GM23338 (cell line): ENCODE results near the gene CLSTN2. TPM values are rescaled to one million over a fixed set of nuclear protein-coding genes. Genes with fewer than 3 reads are reported as not detected.

Source experiments
- ATAC-seq: fragments of 200-7000 bp; cut with Tn5 transposase; 3 replicates; pipeline ENCODE4 v1.9.1; 2020
- DNase-seq: peaks from one replicate; pipeline ENCODE4 v3.0.0-alpha.2; 2015; ENCODE audit warnings: low spot score
- H2AFZ ChIP-seq: fragments of 200-600 bp; sonication (generic); 2 replicates; pipeline ENCODE4 v1.8.0; 2016; ENCODE audit warnings: antibody characterized with exemption, mild to moderate bottlenecking, moderate library complexity
- H3F3A ChIP-seq: fragments of 200-600 bp; sonication (generic); replicated peaks from 2 replicates; pipeline ENCODE4 v1.8.0; 2017; ENCODE audit warnings: antibody characterized with exemption, mixed run types, low read depth
- H3K27ac ChIP-seq: fragments of 200-600 bp; sonication (generic); 2 replicates; pipeline ENCODE4 v1.6.1; 2016; ENCODE audit warnings: low read depth
- H3K27me3 ChIP-seq: fragments of 200-600 bp; sonication (generic); 2 replicates; pipeline ENCODE4 v1.8.0; 2016; ENCODE audit warnings: mild to moderate bottlenecking, mixed run types, moderate library complexity; ENCODE audit not compliant: insufficient read depth
- H3K36me3 ChIP-seq: fragments of 200-600 bp; sonication (generic); 2 replicates; pipeline ENCODE4 v1.8.0; 2016; ENCODE audit warnings: mild to moderate bottlenecking; ENCODE audit not compliant: insufficient read depth
- H3K4me1 ChIP-seq: fragments of 200-600 bp; sonication (generic); 2 replicates; pipeline ENCODE4 v1.8.0; 2016; ENCODE audit warnings: mild to moderate bottlenecking, moderate library complexity; ENCODE audit not compliant: insufficient read depth
- H3K4me2 ChIP-seq: fragments of 200-600 bp; sonication (generic); 2 replicates; pipeline ENCODE4 v1.7.1; 2017; ENCODE audit warnings: mixed run types
- H3K4me3 ChIP-seq: fragments of 200-600 bp; sonication (generic); 2 replicates; pipeline ENCODE4 v1.6.1; 2016; ENCODE audit warnings: mixed run types
- H3K79me2 ChIP-seq: fragments of 200-600 bp; sonication (generic); replicated peaks from 2 replicates; pipeline ENCODE4 v1.8.0; 2017; ENCODE audit warnings: mild to moderate bottlenecking; ENCODE audit not compliant: insufficient read depth
- H3K9me2 ChIP-seq: fragments of 200-600 bp; sonication (generic); 2 replicates; pipeline ENCODE4 v1.8.0; 2017; ENCODE audit not compliant: insufficient read depth
- H4K20me1 ChIP-seq: fragments of 200-600 bp; sonication (generic); replicated peaks from 2 replicates; pipeline ENCODE4 v1.8.0; 2017; ENCODE audit warnings: mild to moderate bottlenecking; ENCODE audit not compliant: insufficient read depth
- H3K27ac Mint-ChIP-seq: 2 replicates; pipeline ENCODE4 v1.8.0; 2020; ENCODE audit warnings: inconsistent platforms, mild to moderate bottlenecking, moderate library complexity, mixed read lengths
- H3K27me3 Mint-ChIP-seq: 3 replicates; pipeline ENCODE4 v1.8.0; 2022; ENCODE audit warnings: low read depth, mild to moderate bottlenecking, moderate library complexity, mixed read lengths, inconsistent platforms; ENCODE audit not compliant: insufficient read depth, poor library complexity
- H3K36me3 Mint-ChIP-seq: 3 replicates; pipeline ENCODE4 v1.8.0; 2021; ENCODE audit warnings: low read depth, mild to moderate bottlenecking, inconsistent platforms, moderate library complexity, mixed read lengths
- H3K4me1 Mint-ChIP-seq: 3 replicates; pipeline ENCODE4 v1.8.0; 2020; ENCODE audit warnings: mild to moderate bottlenecking, inconsistent platforms, mixed read lengths
- H3K4me3 Mint-ChIP-seq: 3 replicates; pipeline ENCODE4 v1.8.0; 2021; ENCODE audit warnings: moderate library complexity, mild to moderate bottlenecking, inconsistent platforms, mixed read lengths
- H3K9me3 Mint-ChIP-seq: 3 replicates; pipeline ENCODE4 v1.8.0; 2020; ENCODE audit warnings: moderate library complexity, mild to moderate bottlenecking, inconsistent platforms, mixed read lengths
- CTCF ChIP-seq, 2 experiments: fragments of 200-600 bp in 1 of 2; sonication (generic) in 1 of 2; conservative IDR thresholded peaks; 2 replicates each; pipeline versions ENCODE4 v1.5.1 to v1.6.1; 2016 to 2017; ENCODE audit warnings: antibody characterized with exemption in 2 of 2, low read depth in 2 of 2, mild to moderate bottlenecking in 2 of 2, moderate library complexity in 1 of 2
- ETS1 ChIP-seq: IDR thresholded peaks from 2 replicates; pipeline ENCODE4 v1.6.1; 2016; ENCODE audit warnings: antibody characterized with exemption
- EZH2 ChIP-seq: fragments of 200-600 bp; sonication (generic); IDR thresholded peaks from one replicate; pipeline ENCODE4 v1.8.0; 2017; ENCODE audit warnings: antibody characterized with exemption, mild to moderate bottlenecking, low read depth; ENCODE audit not compliant: unreplicated experiment
- JUNB ChIP-seq: IDR thresholded peaks from one replicate; pipeline ENCODE4 v1.6.1; 2016; ENCODE audit warnings: antibody characterized with exemption; ENCODE audit not compliant: unreplicated experiment
- NANOG ChIP-seq: IDR thresholded peaks from 2 replicates; pipeline ENCODE4 v1.6.1; 2016; ENCODE audit warnings: antibody characterized with exemption, borderline replicate concordance
- POLR2AphosphoS5 ChIP-seq: IDR thresholded peaks from 2 replicates; pipeline ENCODE4 v1.6.1; 2016; ENCODE audit warnings: antibody characterized with exemption, low read depth
- REST ChIP-seq: IDR thresholded peaks from one replicate; pipeline ENCODE4 v1.6.1; 2018; ENCODE audit warnings: antibody characterized with exemption; ENCODE audit not compliant: unreplicated experiment
- ZNF114 ChIP-seq: fragments of 250-450 bp; sonication (Bioruptor Pico); IDR thresholded peaks from 2 replicates; pipeline ENCODE4 v1.5.0; 2020; ENCODE audit warnings: mild to moderate bottlenecking, moderate library complexity
- ZNF331 ChIP-seq: fragments of 250-450 bp; sonication (Bioruptor Pico); IDR thresholded peaks from 2 replicates; pipeline ENCODE4 v1.5.0; 2020; ENCODE audit warnings: low read depth, mild to moderate bottlenecking, moderate library complexity
- polyA plus RNA-seq: library from polyadenylated mRNA; unstranded; fragments of >200 nt; fragmentation: Nextera tagmentation; extraction: Ambion mirVana; gene quantifications from 2 replicates; pipeline ENCODE4 v1.2.1, GENCODE V29; 2016
- total RNA-seq: library from RNA; depleted of rRNA; stranded (reverse); fragments of >200 nt; shearing (Covaris generic); gene quantifications from 2 replicates; pipeline ENCODE4 v1.2.3, GENCODE V29; 2014

Gene CLSTN2
- total and polyA plus RNA-seq, 2 experiments from 2014 or later = 0.11 to 0.83 TPM

- TF ChIP-seq REST (no peak), CTCF (conservative IDR thresholded peaks at IDR 0.05; ENCODE audit: low read depth in 2 of 2) (no peak), ETS1 (no peak), JUNB (no peak)
Measured at GRCh38 chr3:140522653-140523380, 587.8 kb downstream of the CLSTN2 start (continued).

GRCh38 chr3:140523600-140523999 is 588.6 kb downstream of the CLSTN2 start:
- DNase-seq (no peak), ATAC-seq (no peak)
- Mint-ChIP-seq H3K27ac (no peak overlapping the region), H3K9me3 (peaks cover 12% of the 10 kb centered on the region), H3K4me3 (no peak overlapping the region), H3K4me1 (peaks cover 8% of the 10 kb centered on the region; the same call in 2 of the 3 replicates), H3K27me3 (peaks cover 3% of the 10 kb centered on the region), H3K36me3 (peaks cover 10% of the 10 kb centered on the region)
- Histone ChIP-seq H3K36me3 (no peaks in the 10 kb centered on the region), H4K20me1 (no peaks in the 10 kb centered on the region), H3K4me3 (no peak overlapping the region), H3F3A (no peaks in the 10 kb centered on the region), H3K4me1 (no peaks in the 10 kb centered on the region), H3K9me2 (peaks cover 13% of the 10 kb centered on the region; the same call in 1 of the 2 replicates), H3K27ac (no peak overlapping the region), H3K79me2 (no peaks in the 10 kb centered on the region), H3K27me3 (no peaks in the 10 kb centered on the region), H3K4me2 (no peak overlapping the region), H2AFZ (no peak overlapping the region)
- TF ChIP-seq POLR2AphosphoS5 = no peak
- no peak for TF ChIP-seq ZNF331 (CRISPR knock-in tag)
- TF ChIP-seq ZNF114 (CRISPR knock-in tag) = no peak
- no peak for TF ChIP-seq EZH2
- TF ChIP-seq ETS1 = no peak
- TF ChIP-seq NANOG = no peak
